GM12878 (cell line): ENCODE data around the gene TNK1. TPM values are rescaled to one million over a fixed set of nuclear protein-coding genes. Genes with fewer than 3 reads are reported as not detected.

Source experiments
- ATAC-seq: fragments of 200-7000 bp; cut with Tn5 transposase; 3 replicates; pipeline ENCODE4 v1.9.1; 2020; ENCODE audit warnings: mild to moderate bottlenecking, moderate library complexity
- BruUV-seq: library from RNA; stranded (reverse); fragments of 400-500 nt; replicated peaks from 2 replicates; lab custom pipeline; 2021; lab: Mats Ljungman, UMichigan
- CTCF ChIA-PET: fragments of 300-600 bp; sonication (Branson Sonifier 250); formaldehyde crosslinking; extraction: SDS; loops from one replicate; lab custom pipeline; 2021; ENCODE audit warnings: inconsistent platforms; lab: Yijun Ruan, JAX
- POLR2A ChIA-PET: fragments of 350-600 bp; formaldehyde crosslinking; extraction: SDS; loops from one replicate; lab custom pipeline; 2021; ENCODE audit warnings: inconsistent platforms; lab: Charles Lee
- RAD21 ChIA-PET: fragments of 300-600 bp; sonication (Branson Sonifier 250); formaldehyde crosslinking; loops from one replicate; lab custom pipeline; 2023; ENCODE audit warnings: antibody characterized with exemption; ENCODE audit not compliant: unreplicated experiment; lab: Charles Lee
- SMC1A ChIA-PET: fragments of 300-600 bp; sonication (Branson Sonifier 250); formaldehyde crosslinking; loops from one replicate; lab custom pipeline; 2023; ENCODE audit not compliant: unreplicated experiment, uncharacterized antibody; lab: Charles Lee
- DNase-seq: peaks from one replicate; pipeline ENCODE4 v3.0.0-alpha.2; 2011; ENCODE audit warnings: low read depth, low spot score
- FAIRE-seq: peaks from 3 replicates; lab custom pipeline; 2011; peaks lifted over from hg19 to GRCh38; lab: Jason Lieb, UNC
- H2AFZ ChIP-seq: 2 replicates; pipeline ENCODE4 v1.6.0; 2011; ENCODE audit warnings: low read depth, low read length, control low read depth; ENCODE audit not compliant: control insufficient read depth
- H3K27ac ChIP-seq: 2 replicates; pipeline ENCODE4 v1.5.1; 2011; ENCODE audit warnings: control low read depth; ENCODE audit not compliant: control insufficient read depth, insufficient read depth
- H3K27me3 ChIP-seq, 2 experiments: replicated peaks in 1 of 2; 2 replicates each; pipeline versions ENCODE4 v1.6.0 to v1.6.1; 2011; ENCODE audit warnings: low read length in 1 of 2; ENCODE audit not compliant: control insufficient read depth in 2 of 2, insufficient read depth in 2 of 2
- H3K36me3 ChIP-seq, 2 experiments: 2 replicates each; pipeline ENCODE4 v1.5.1; 2011; ENCODE audit warnings: low read length in 1 of 2; ENCODE audit not compliant: control insufficient read depth in 2 of 2, insufficient read depth in 2 of 2
- H3K4me1 ChIP-seq: 2 replicates; pipeline ENCODE4 v1.6.1; 2011; ENCODE audit warnings: mild to moderate bottlenecking, low read length, moderate library complexity, mixed read lengths; ENCODE audit not compliant: control insufficient read depth, insufficient read depth
- H3K4me2 ChIP-seq: 2 replicates; pipeline ENCODE4 v1.6.0; 2011; ENCODE audit warnings: control low read depth; ENCODE audit not compliant: control insufficient read depth, insufficient read depth
- H3K4me3 ChIP-seq: fragments of 200-600 bp; sonication (generic); 2 replicates; pipeline ENCODE4 v1.5.1; 2016
- H3K79me2 ChIP-seq: 2 replicates; pipeline ENCODE4 v1.6.0; 2011; ENCODE audit warnings: low read length; ENCODE audit not compliant: control insufficient read depth, insufficient read depth
- H3K9ac ChIP-seq: 2 replicates; pipeline ENCODE4 v1.8.0; 2011; ENCODE audit warnings: low read length, control low read depth, mixed read lengths; ENCODE audit not compliant: control insufficient read depth, insufficient read depth
- H3K9me3 ChIP-seq: replicated peaks from 3 replicates; pipeline ENCODE4 v1.5.1; 2011; ENCODE audit warnings: mild to moderate bottlenecking, low read length; ENCODE audit not compliant: control insufficient read depth, insufficient read depth
- H4K20me1 ChIP-seq: 2 replicates; pipeline ENCODE4 v1.6.0; 2011; ENCODE audit not compliant: control insufficient read depth, insufficient read depth
- CHD4 ChIP-seq: fragments of 200-600 bp; sonication (generic); IDR thresholded peaks from 2 replicates; pipeline ENCODE4 v1.6.1; 2016; ENCODE audit warnings: mild to moderate bottlenecking
- E2F4 ChIP-seq: IDR thresholded peaks from 2 replicates; pipeline ENCODE4 v1.6.1; 2012; ENCODE audit warnings: low read depth, low read length, improper control_type of control experiment
- FOXM1 ChIP-seq: IDR thresholded peaks from 2 replicates; pipeline ENCODE4 v1.6.1; 2012; ENCODE audit warnings: low read depth, mild to moderate bottlenecking, inconsistent platforms, low read length, moderate library complexity
- HDAC6 ChIP-seq: fragments of 200-600 bp; sonication (generic); IDR thresholded peaks from one replicate; pipeline ENCODE4 v1.8.0; 2017; ENCODE audit warnings: antibody characterized with exemption; ENCODE audit not compliant: unreplicated experiment
- IKZF1 ChIP-seq: fragments of 450-650 bp; conservative IDR thresholded peaks from 2 replicates; pipeline ENCODE4 v1.6.1; 2017; ENCODE audit warnings: antibody characterized with exemption, mild to moderate bottlenecking
- MTA3 ChIP-seq: IDR thresholded peaks from 2 replicates; pipeline ENCODE4 v1.6.1; 2012; ENCODE audit warnings: low read length, inconsistent platforms, borderline replicate concordance
- MYC ChIP-seq: IDR thresholded peaks from 2 replicates; pipeline ENCODE4 v1.6.1; 2011; ENCODE audit warnings: mild to moderate bottlenecking, low read length, moderate library complexity, inconsistent platforms; ENCODE audit not compliant: insufficient read depth, insufficient replicate concordance, insufficient read length, severe bottlenecking
- NBN ChIP-seq: fragments of 450-650 bp; IDR thresholded peaks from 2 replicates; pipeline ENCODE4 v1.6.1; 2016
- RELA ChIP-seq: fragments of 450-650 bp; IDR thresholded peaks from 2 replicates; pipeline ENCODE4 v1.8.0; 2014; ENCODE audit warnings: borderline replicate concordance; ENCODE audit not compliant: partially characterized antibody
- TCF12 ChIP-seq: IDR thresholded peaks from 2 replicates; pipeline ENCODE4 v1.6.1; 2011; ENCODE audit warnings: low read depth, mild to moderate bottlenecking, low read length
- TCF3 ChIP-seq: IDR thresholded peaks from 2 replicates; pipeline ENCODE4 v1.6.1; 2012; ENCODE audit warnings: low read depth, mild to moderate bottlenecking, low read length, borderline replicate concordance; ENCODE audit not compliant: insufficient read depth
- ZBTB11 ChIP-seq: fragments of 450-650 bp; formaldehyde crosslinking; IDR thresholded peaks from 2 replicates; pipeline ENCODE4 v1.5.0; 2022; ENCODE audit warnings: mild to moderate bottlenecking, missing genetic modification characterization
- ZSCAN29 ChIP-seq: fragments of 450-650 bp; IDR thresholded peaks from 2 replicates; pipeline ENCODE4 v1.6.1; 2017; ENCODE audit warnings: mild to moderate bottlenecking, moderate library complexity
- WGBS: methylation state at CpG from one replicate; pipeline ENCODE4 v1.1.6; 2016; ENCODE audit warnings: low lambda C conversion rate; ENCODE audit not compliant: insufficient replicate concordance, insufficient coverage; ENCODE audit errors: missing lambda C conversion rate; 5-methylcytosine and 5-hydroxymethylcytosine counted together
- in situ Hi-C: fragments of 300-500 bp; cut with MboI; formaldehyde crosslinking; loops from 9 replicates; pipeline ENCODE4 v1.14.3; 2018; ENCODE audit warnings: mixed read lengths
- intact Hi-C: fragments of 100-400 bp; cut with micrococcal nuclease; formaldehyde crosslinking; loops from one replicate; pipeline ENCODE4 v1.14.2; 2022; ENCODE audit not compliant: unreplicated experiment
- polyA plus RNA-seq, 11 experiments: library from polyadenylated mRNA; depleted of rRNA in 4 of 11; unstranded in 6 of 11; stranded (reverse) in 5 of 11; fragments of >200 nt; fragmentation: Nextera tagmentation in 4 of 11; fragmentation: Illumina TruSeq in 1 of 11; extraction: Ambion mirVana in 4 of 11; extraction: Trizol in 1 of 11; gene quantifications; 1 replicate in 1 of 11; 2 replicates in 10 of 11; pipeline versions ENCODE4 v1.2.1 to v1.2.3, GENCODE V29; 2011 to 2016; ENCODE audit warnings: inconsistent platforms in 2 of 11, missing spikeins in 2 of 11, low read depth in 1 of 11
- total RNA-seq, 4 experiments: library from RNA; depleted of rRNA in 3 of 4; stranded (reverse); fragments of >200 nt in 3 of 4; fragmentation: Illumina TruSeq in 1 of 4; extraction: Trizol in 1 of 4; gene quantifications; 2 replicates each; pipeline versions ENCODE4 v1.2.1 to v1.2.3, GENCODE V29; 2013 to 2021

TNK1 gene
- total and polyA plus RNA-seq, 10 of the 15 experiments (the other 5 are each of a cell fraction or from before 2014, with no cell fraction given) = 0.06 to 2.5 (median 0.70) TPM

GRCh38 chr17:7432296-7432695 lies 51.4 kb downstream of the TNK1 start:
- RAD21 ChIA-PET = no interaction called here
- H4K20me1 ChIP-seq = no peaks in the 10 kb centered on the region
- CTCF ChIA-PET = interaction anchor here (0.6 kb wide), 1 partner anchor 128 kb away, joined by 3 read pairs; no protein-coding TSS in a partner anchor
- H3K9me3 ChIP-seq = no peaks in the 10 kb centered on the region
- H3K4me2 ChIP-seq = no peak overlapping the region
- H3K36me3 ChIP-seq = no peaks in the 10 kb centered on the region
- FAIRE-seq = no peak
- H3K4me1 ChIP-seq = peaks cover 8% of the 10 kb centered on the region
- DNase-seq = no peak
- H3K27ac ChIP-seq = no peak overlapping the region
- no peak for ATAC-seq
- in situ Hi-C loops (no loop called here), intact Hi-C loops (loop anchor here (10.0 kb wide), 1 partner anchor 387 kb away; the partner anchor contains the start of gene SLC16A11)
- H3K27me3 ChIP-seq = no peaks in the 10 kb centered on the region
- H3K9ac ChIP-seq = no peak overlapping the region
- SMC1A ChIA-PET = interaction anchor here (1.6 kb wide), 1 partner anchor 128 kb away, joined by 4 read pairs; no protein-coding TSS in a partner anchor
- no TSS peak for BruUV-seq
- H2AFZ ChIP-seq = no peak overlapping the region
- POLR2A ChIA-PET = interaction anchor here (0.6 kb wide), 2 partner anchors 13 to 127 kb away, joined by 3 to 5 read pairs; no protein-coding TSS in a partner anchor
- 72% methylated on average over 11 of the region's 11 CpGs for WGBS
- no peak overlapping the region for H3K4me3 ChIP-seq
- H3K79me2 ChIP-seq = peaks cover 6% of the 10 kb centered on the region
- TF ChIP-seq NBN (no peak), ZSCAN29 (no peak), FOXM1 (no peak), RELA (no peak), TCF12 (no peak), E2F4 (no peak), CHD4 (no peak), MTA3 (no peak), MYC (no peak), HDAC6 (no peak), TCF3 (no peak), ZBTB11 (CRISPR knock-in tag) (no peak), IKZF1 (no peak)
